Smooth muscle cell (in vitro differentiated cells): Measurements from ENCODE around the gene MT1F. TPM values are rescaled to one million over a fixed set of nuclear protein-coding genes. Genes with fewer than 3 reads are reported as not detected.
"Not testable (repeated sequence)": the region's sequence is repeated elsewhere in the genome, so short reads cannot be mapped to it uniquely, and the experiment has no call there.

Experiments
- DNase-seq: peaks from one replicate; lab custom pipeline; 2025; ENCODE audit not compliant: unreplicated experiment; lab: John Stamatoyannopoulos, UW
- H2AFZ ChIP-seq: fragments of 200-600 bp; sonication (generic); 2 replicates; pipeline ENCODE4 v1.6.0; 2016; ENCODE audit warnings: antibody characterized with exemption, low read depth, mild to moderate bottlenecking
- H3F3A ChIP-seq: fragments of 200-600 bp; sonication (generic); 2 replicates; pipeline ENCODE4 v1.6.0; 2017; ENCODE audit warnings: antibody characterized with exemption, low read depth
- H3K27ac ChIP-seq: fragments of 200-600 bp; sonication (generic); 2 replicates; pipeline ENCODE4 v1.5.1; 2016; ENCODE audit warnings: low read depth, mild to moderate bottlenecking
- H3K27me3 ChIP-seq: fragments of 200-600 bp; sonication (generic); 2 replicates; pipeline ENCODE4 v1.6.1; 2016; ENCODE audit warnings: low read depth, mild to moderate bottlenecking
- H3K36me3 ChIP-seq: fragments of 200-600 bp; sonication (generic); 2 replicates; pipeline ENCODE4 v1.5.1; 2016; ENCODE audit warnings: low read depth
- H3K4me1 ChIP-seq: fragments of 200-600 bp; sonication (generic); 2 replicates; pipeline ENCODE4 v1.5.1; 2016; ENCODE audit warnings: low read depth
- H3K4me2 ChIP-seq: fragments of 200-600 bp; sonication (generic); 2 replicates; pipeline ENCODE4 v1.6.0; 2016; ENCODE audit warnings: mild to moderate bottlenecking
- H3K4me3 ChIP-seq: fragments of 200-600 bp; sonication (generic); 2 replicates; pipeline ENCODE4 v1.5.1; 2016; ENCODE audit warnings: mild to moderate bottlenecking
- H3K79me2 ChIP-seq: fragments of 200-600 bp; sonication (generic); 2 replicates; pipeline ENCODE4 v1.6.0; 2016; ENCODE audit warnings: low read depth, mild to moderate bottlenecking
- H3K9ac ChIP-seq: fragments of 200-600 bp; sonication (generic); 2 replicates; pipeline ENCODE4 v1.6.0; 2016; ENCODE audit warnings: low read depth
- H3K9me3 ChIP-seq: fragments of 200-600 bp; sonication (generic); replicated peaks from 2 replicates; pipeline ENCODE4 v1.5.1; 2016; ENCODE audit warnings: low read depth
- H4K20me1 ChIP-seq: fragments of 200-600 bp; sonication (generic); 2 replicates; pipeline ENCODE4 v1.6.0; 2016; ENCODE audit warnings: low read depth
- WGBS: methylation state at CpG from one replicate; pipeline ENCODE4 v1.1.7; 2016; ENCODE audit warnings: low lambda C conversion rate; 5-methylcytosine and 5-hydroxymethylcytosine counted together
- polyA plus RNA-seq: library from polyadenylated mRNA; unstranded; fragments of >200 nt; fragmentation: Nextera tagmentation; extraction: Ambion mirVana; gene quantifications from 2 replicates; pipeline ENCODE4 v1.2.1, GENCODE V29; 2016
- total RNA-seq: library from RNA; depleted of rRNA; stranded (reverse); fragments of >200 nt; gene quantifications from 2 replicates; pipeline ENCODE4 v1.2.3, GENCODE V29; 2014
- TF ChIP-seq, protein P1 (sequence below): fragments of 200-600 bp; sonication (generic); IDR thresholded peaks from 2 replicates; pipeline ENCODE4 v1.5.1; 2017; ENCODE audit warnings: borderline replicate concordance, mild to moderate bottlenecking, antibody characterized with exemption; ENCODE audit not compliant: insufficient read depth, poor library complexity, severe bottlenecking

The MT1F gene
- total and polyA plus RNA-seq, 2 experiments from 2014 or later = 0.50 to 5.9 TPM

DNA sequence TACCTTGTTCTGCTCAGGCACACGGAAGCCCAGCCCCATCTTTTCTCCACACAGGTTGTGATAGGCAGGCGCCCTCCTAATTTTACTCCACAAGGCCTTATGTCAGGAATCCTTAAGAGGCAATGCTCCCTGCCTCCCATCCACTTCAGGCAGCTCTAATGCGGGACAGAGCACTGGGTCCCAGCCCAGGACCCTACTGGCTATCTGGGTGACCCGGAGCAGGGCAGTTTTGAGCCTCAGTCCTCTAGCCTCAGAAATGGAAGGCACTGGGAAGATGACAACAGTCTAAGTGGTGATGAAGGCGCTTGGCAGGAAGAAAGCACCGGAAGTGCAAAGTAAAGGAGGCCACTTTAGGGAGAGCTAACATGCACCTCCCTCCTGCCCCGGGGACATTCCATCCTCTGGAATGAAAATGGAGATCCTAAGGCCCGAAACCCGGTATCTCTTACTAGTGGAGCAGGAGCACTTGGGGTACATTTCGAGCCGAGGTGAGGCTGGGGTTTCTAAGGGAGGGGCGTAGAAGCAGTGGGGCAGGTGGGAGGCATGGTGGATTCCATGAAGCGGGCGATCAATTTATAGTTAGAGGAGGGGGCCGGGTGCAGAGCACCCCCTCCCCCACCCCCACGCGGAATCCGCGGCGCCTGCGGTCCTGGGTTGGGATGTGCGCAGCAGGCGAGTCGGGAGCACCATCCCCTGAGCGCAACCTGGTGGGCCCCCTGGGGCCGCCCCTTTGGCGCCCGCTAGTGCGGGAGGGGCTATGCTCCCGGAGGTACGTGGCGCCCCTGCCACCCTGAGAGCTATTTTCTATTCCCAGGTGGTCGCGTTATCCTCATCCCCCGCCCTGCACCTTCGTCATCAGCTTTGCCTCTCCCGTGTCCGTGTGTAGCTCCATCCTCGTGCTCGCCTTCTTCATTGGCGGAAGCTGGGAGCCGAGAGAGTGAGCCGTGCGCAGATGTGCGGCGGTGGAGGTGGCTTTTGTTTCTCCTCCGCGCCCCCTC is 4.9 kb downstream of the MT1F start:
- H3K27me3 ChIP-seq = peaks cover 100% of the 10 kb centered on the region
- DNase-seq = no peak
- H3K9me3 ChIP-seq = no peaks in the 10 kb centered on the region
- peak overlapping the region; percentile 57 for H3K4me2 ChIP-seq
- no peaks in the 10 kb centered on the region for H3K79me2 ChIP-seq
- no peaks in the 10 kb centered on the region for H4K20me1 ChIP-seq
- no peak overlapping the region for H2AFZ ChIP-seq
- H3K9ac ChIP-seq = no peak overlapping the region
- H3K27ac ChIP-seq = no peak overlapping the region
- 20% methylated on average over 30 of the region's 48 CpGs for WGBS
- H3K36me3 ChIP-seq = no peaks in the 10 kb centered on the region
- TF ChIP-seq, protein P1, sequence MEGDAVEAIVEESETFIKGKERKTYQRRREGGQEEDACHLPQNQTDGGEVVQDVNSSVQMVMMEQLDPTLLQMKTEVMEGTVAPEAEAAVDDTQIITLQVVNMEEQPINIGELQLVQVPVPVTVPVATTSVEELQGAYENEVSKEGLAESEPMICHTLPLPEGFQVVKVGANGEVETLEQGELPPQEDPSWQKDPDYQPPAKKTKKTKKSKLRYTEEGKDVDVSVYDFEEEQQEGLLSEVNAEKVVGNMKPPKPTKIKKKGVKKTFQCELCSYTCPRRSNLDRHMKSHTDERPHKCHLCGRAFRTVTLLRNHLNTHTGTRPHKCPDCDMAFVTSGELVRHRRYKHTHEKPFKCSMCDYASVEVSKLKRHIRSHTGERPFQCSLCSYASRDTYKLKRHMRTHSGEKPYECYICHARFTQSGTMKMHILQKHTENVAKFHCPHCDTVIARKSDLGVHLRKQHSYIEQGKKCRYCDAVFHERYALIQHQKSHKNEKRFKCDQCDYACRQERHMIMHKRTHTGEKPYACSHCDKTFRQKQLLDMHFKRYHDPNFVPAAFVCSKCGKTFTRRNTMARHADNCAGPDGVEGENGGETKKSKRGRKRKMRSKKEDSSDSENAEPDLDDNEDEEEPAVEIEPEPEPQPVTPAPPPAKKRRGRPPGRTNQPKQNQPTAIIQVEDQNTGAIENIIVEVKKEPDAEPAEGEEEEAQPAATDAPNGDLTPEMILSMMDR = no peak
- H3K4me1 ChIP-seq = peaks cover 5% of the 10 kb centered on the region
- H3F3A ChIP-seq = no peaks in the 10 kb centered on the region
- no peak overlapping the region for H3K4me3 ChIP-seq

DNA sequence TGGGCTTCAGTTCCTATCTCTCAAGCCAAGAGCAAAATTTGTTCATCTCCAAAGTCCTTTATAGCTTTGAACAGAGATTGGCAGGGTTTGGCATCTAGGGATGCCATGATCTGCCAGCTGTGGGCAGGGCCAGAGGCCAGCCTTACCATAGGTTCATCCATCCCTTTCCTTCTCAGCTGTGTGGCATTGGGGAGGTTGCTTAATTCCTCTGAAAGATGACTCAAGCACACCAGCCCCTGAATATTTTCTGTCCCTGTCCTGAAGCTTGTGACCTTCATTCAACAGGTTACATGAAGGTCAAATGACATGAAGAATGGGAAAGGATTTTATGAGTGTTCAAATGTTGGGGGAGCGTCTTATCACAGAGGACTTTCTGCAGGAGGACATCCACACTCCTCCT is 6.7 kb downstream of the MT1F start:
- DNase-seq = no peak
- H3K36me3 ChIP-seq = no peaks in the 10 kb centered on the region
- 95% methylated on average over 1 of the region's 1 CpG for WGBS
- no peak overlapping the region for H3K4me2 ChIP-seq
- no peaks in the 10 kb centered on the region for H3F3A ChIP-seq
- H4K20me1 ChIP-seq = no peaks in the 10 kb centered on the region
- no peak overlapping the region for H3K4me3 ChIP-seq
- H3K4me1 ChIP-seq = no peaks in the 10 kb centered on the region
- H2AFZ ChIP-seq = no peak overlapping the region
- H3K27ac ChIP-seq = no peak overlapping the region
- TF ChIP-seq, protein P1 = no peak
- H3K9me3 ChIP-seq = no peaks in the 10 kb centered on the region
- H3K9ac ChIP-seq = no peak overlapping the region
- no peaks in the 10 kb centered on the region for H3K79me2 ChIP-seq
- H3K27me3 ChIP-seq = peaks cover 100% of the 10 kb centered on the region

DNA sequence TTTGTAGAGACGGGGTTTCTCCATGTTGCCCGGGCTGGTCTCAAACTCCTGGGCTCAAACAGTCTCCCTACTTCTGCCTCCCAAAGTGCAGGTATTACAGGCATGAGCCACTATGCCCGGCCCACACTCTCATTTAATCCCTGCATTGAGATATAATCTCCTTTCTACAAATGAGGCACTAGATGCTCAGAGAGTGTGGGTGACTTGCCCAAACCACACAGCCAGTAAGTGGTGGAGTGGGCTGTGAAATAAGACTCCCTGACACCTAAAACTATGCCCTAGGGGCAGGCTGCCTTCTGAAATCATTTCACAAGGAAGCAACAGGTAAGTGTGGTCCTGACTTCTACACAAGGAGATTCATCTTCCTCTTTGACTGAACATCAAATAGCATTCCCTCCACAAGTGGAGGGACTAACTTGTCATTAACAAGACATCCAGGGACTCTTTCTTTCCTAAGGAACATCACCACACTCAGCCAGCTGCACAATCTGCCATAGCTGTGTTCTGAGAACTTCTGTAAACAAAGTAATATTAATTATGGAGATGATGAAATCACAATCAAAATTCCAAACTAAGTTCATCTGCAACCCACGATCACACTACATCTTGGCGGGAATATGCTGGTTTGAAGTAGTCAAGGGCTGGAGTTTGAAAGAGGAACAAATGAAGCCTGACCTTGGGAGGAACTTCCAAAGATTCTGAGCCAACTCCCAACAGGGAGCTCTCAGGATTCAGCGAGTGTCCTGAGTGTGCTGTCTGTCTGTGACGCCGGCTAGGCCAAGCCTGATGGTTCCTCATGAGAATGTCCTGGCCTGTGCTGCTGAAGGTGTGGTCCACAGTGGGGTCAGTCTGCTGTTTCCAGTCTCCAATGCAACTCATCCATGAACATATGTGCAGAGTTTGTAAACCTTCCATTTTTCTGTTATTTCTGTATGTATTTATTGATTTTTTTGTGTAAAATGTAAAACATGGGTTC is 7.8 kb downstream of the MT1F start:
- not testable (repeated sequence) for DNase-seq, H3K36me3 ChIP-seq, H3K27ac ChIP-seq, H3K9ac ChIP-seq, H3F3A ChIP-seq, H3K9me3 ChIP-seq, H2AFZ ChIP-seq, H3K79me2 ChIP-seq, H3K4me1 ChIP-seq, H4K20me1 ChIP-seq, H3K4me2 ChIP-seq, H3K4me3 ChIP-seq
- H3K27me3 ChIP-seq = peaks cover 100% of the 10 kb centered on the region
- WGBS = 71% methylated on average over 8 of the region's 8 CpGs
